ENCODE results near the gene MAP3K3.
A peak's percentile ranks its signal among the peaks of the same experiment; 100 is the strongest.

The MAP3K3 gene

DNA sequence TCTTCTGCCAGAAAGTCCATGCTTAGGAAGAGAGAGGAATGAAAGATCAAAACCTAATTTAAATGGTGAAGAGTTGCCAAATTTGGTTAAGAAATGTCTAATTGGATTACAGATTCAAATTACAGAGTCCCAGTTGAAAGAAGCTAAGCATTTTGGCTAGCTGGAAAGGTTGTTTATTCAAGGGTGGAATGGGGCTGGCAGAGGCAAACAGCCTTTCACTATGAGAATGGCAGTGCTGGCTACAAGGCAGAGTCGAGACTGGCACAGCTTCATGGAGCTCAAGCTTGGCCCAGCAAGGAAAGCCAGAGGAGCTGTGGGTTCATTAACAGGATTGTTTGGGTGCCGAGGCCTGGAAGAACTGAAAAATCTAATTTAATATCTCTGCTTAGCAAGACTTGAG, 13.6 kb downstream of the MAP3K3 start:
- ChIA-PET CTCF (interaction anchor here (1.0 kb wide), 1 partner anchor 210 kb away, joined by 3 read pairs; no protein-coding TSS in a partner anchor), POLR2A (ENCODE audit: low non-redundant PET) (no interaction called here)
- no peak for DNase-seq (ENCODE audit: low spot score)
- H3K27ac ChIP-seq: no peak overlapping the region
- no peak for TF ChIP-seq CTCF (conservative IDR thresholded peaks at IDR 0.05; ENCODE audit: low read depth)

GRCh38 chr17:63639125-63639524, 16.9 kb downstream of the MAP3K3 start:
- DNase-seq (ENCODE audit: low spot score): no peak
- no peak for TF ChIP-seq CTCF (conservative IDR thresholded peaks at IDR 0.05; ENCODE audit: low read depth)
- CTCF ChIA-PET: no interaction called here
- POLR2A ChIA-PET (ENCODE audit: low non-redundant PET): interaction anchor here (0.7 kb wide), 1 partner anchor 210 kb away, joined by 4 read pairs; no protein-coding TSS in a partner anchor
- H3K27ac ChIP-seq: no peak overlapping the region

DNA sequence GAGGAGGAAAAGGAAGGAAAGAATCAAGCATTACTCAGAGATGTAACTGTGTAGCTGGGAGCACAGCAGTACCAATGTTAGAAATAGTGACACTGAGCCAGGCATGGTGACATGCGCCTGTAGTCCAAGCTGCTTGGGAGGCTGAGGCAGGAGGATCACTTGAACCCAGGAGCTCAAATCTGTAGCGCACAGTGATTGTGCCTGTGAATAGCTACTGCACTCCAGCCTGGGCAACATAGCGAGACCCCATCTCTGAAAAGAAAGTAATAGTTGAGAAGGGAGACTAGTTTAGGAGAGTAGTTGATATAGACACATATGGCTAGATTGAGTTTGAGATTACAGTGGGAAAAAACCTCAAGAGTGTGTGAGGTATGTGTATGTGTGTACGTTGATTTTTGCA, 17.8 kb downstream of the MAP3K3 start:
- POLR2A ChIA-PET (ENCODE audit: low non-redundant PET): no interaction called here
- no peak overlapping the region for H3K27ac ChIP-seq
- CTCF ChIA-PET: interaction anchor here (0.7 kb wide), 1 partner anchor 11 kb away, joined by 3 read pairs; no protein-coding TSS in a partner anchor
- no peak for TF ChIP-seq CTCF (conservative IDR thresholded peaks at IDR 0.05; ENCODE audit: low read depth)
- no peak for DNase-seq (ENCODE audit: low spot score)

DNA sequence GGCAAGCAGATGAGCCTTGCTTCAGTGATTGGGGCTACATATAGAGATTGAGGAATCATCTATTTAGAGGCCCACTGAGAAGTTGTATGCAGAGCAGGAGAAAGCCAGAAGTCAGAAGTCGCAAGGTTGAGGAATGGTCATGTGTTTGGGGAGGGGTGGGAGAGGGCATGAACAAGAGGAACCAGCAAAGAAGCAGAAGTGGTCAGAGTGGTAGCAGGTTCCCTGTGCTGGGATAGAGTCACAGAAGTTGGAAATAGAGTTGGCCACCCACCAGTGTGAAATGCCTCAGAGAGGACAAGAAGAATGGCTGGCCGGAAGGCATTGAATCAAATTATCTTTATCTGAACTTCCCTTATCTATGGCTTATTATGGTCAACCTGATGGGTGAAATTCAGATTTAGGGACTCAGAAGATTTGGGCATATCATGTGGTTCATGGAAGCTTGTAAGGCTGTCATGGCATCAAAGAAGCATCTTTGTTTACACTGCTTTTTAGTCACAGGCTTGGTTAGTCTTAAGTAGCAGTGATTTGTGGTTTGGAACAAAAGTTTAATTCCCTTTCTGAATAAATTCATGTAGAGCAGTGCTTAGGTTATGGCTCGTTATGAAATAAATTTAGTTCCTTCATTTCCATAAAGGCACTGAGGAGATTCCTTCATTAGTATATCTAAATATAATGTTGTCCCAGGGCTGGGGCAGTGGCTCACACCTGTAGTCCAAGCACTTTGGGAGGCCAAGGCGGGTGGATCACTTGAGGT, 19.7 kb downstream of the MAP3K3 start:
- H3K27ac ChIP-seq: no peak overlapping the region
- ChIA-PET CTCF (interaction anchor here (0.6 kb wide), 1 partner anchor 210 kb away, joined by 3 read pairs; no protein-coding TSS in a partner anchor), POLR2A (ENCODE audit: low non-redundant PET) (no interaction called here)
- DNase-seq (ENCODE audit: low spot score): no peak
- no peak for TF ChIP-seq CTCF (conservative IDR thresholded peaks at IDR 0.05; ENCODE audit: low read depth)

- DNase-seq (ENCODE audit: low spot score): no peak
- POLR2A ChIA-PET (ENCODE audit: low non-redundant PET): no interaction called here
- CTCF ChIA-PET: no interaction called here
- H3K27ac ChIP-seq: peak overlapping the region; percentile 50
- no peak for TF ChIP-seq CTCF (conservative IDR thresholded peaks at IDR 0.05; ENCODE audit: low read depth)
Measured at GRCh38 chr17:63644846-63645245, 22.6 kb downstream of the MAP3K3 start.

- no peak for TF ChIP-seq CTCF (conservative IDR thresholded peaks at IDR 0.05; ENCODE audit: low read depth)
- ChIA-PET POLR2A (ENCODE audit: low non-redundant PET) (no interaction called here), CTCF (interaction anchor here (0.9 kb wide), 1 partner anchor 29 kb away, joined by 3 read pairs; no protein-coding TSS in a partner anchor)
- peak; percentile 62 for DNase-seq (ENCODE audit: low spot score)
- H3K27ac ChIP-seq: peak overlapping the region; percentile 22; the same call in 1 of the 2 replicates
Measured at GRCh38 chr17:63645775-63646487, 23.7 kb downstream of the MAP3K3 start.

All from RWPE1 (cell line).